ENCODE measurements around the gene METTL16. TPM values are rescaled to one million over a fixed set of nuclear protein-coding genes. Genes with fewer than 3 reads are reported as not detected.

Gene METTL16
- total and polyA plus RNA-seq, 2 of the 8 experiments (the other 6 are each of a cell fraction or from before 2014, with no cell fraction given), result 22.8 to 59.4 TPM

DNA sequence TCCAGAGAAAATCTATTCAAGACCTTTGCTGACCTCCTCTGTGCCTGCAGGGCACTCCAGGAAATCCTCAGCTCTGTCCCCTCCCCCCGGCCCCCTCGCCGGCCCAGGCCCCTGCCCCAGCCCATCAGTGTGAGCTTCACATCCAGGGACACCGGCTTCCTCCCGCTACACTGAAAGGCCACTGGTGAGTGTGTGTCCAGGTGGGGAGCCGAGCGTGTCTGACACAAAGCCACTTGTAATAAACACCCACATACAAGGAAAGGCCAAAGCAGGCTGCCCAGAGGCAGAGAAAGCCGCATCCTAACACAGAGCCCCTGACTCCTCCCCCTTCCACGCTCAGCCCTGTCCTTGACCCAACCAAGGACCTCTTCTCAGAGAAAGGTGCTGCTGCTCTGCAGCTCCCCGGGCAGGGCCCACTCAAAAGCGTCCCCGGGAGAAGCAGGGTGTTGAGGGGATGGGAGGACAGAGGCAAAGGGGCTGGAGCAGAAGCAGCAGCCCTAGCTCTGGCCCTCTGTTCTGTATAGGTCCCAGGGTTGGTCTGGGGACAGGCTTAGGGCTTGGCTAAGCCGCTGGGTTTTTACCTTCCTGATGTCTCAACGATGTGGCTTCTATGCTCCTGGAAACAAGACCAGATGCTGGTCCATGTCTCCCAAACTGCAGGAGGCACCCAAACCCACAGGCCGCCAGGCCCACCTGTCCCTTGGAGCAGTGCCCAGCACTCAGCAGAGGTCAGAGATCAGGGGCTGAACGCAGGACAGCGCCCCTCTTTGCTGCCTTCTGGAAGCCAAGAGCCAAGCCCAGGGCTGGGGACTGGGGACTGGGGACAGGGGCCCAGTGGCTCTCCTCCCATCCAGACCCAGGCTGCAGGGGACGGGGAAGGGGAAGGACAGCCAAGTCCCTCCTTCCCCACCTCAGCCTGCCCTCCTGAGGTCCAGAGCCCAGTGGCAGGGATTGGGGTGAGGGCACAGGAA is 126.2 kb downstream of the METTL16 start (continued):
- no peak for TF ChIP-seq HDAC2 (IDR thresholded peaks at IDR 0.05; ENCODE audit: borderline replicate concordance in 1 of 2, low read depth in 2 of 2, low read length in 2 of 2)
- TF ChIP-seq TAF7 (optimal IDR thresholded peaks at IDR 0.05; ENCODE audit: borderline replicate concordance, low read depth, low read length), result no peak
- TF ChIP-seq MAFK (IDR thresholded peaks at IDR 0.05; ENCODE audit: low read depth, low read length), result no peak
- TF ChIP-seq TAF1 (IDR thresholded peaks at IDR 0.05; ENCODE audit: low read depth, low read length), result no peak
- TF ChIP-seq CHD2 (IDR thresholded peaks at IDR 0.05; ENCODE audit: low read length), result no peak
